ENCODE measurements around the gene P2RX6. TPM values are rescaled to one million over a fixed set of nuclear protein-coding genes. Genes with fewer than 3 reads are reported as not detected.
A peak's percentile ranks its signal among the peaks of the same experiment; 100 is the strongest.

The P2RX6 gene
- total RNA-seq, 2 donors from 2014 or later = 1.0 to 5.4 TPM

- DNase-seq (ENCODE audit: low spot score) = no peak
- H3K4me3 ChIP-seq = peak overlapping the region; percentile 9 to 52
- peaks cover 3 to 27% of the 10 kb centered on the region in 2 donors for H3K4me1 ChIP-seq
- no peaks in the 10 kb centered on the region for H3K9me3 ChIP-seq
- no peaks in the 10 kb centered on the region for H3K27me3 ChIP-seq
- TF ChIP-seq, protein P1, sequence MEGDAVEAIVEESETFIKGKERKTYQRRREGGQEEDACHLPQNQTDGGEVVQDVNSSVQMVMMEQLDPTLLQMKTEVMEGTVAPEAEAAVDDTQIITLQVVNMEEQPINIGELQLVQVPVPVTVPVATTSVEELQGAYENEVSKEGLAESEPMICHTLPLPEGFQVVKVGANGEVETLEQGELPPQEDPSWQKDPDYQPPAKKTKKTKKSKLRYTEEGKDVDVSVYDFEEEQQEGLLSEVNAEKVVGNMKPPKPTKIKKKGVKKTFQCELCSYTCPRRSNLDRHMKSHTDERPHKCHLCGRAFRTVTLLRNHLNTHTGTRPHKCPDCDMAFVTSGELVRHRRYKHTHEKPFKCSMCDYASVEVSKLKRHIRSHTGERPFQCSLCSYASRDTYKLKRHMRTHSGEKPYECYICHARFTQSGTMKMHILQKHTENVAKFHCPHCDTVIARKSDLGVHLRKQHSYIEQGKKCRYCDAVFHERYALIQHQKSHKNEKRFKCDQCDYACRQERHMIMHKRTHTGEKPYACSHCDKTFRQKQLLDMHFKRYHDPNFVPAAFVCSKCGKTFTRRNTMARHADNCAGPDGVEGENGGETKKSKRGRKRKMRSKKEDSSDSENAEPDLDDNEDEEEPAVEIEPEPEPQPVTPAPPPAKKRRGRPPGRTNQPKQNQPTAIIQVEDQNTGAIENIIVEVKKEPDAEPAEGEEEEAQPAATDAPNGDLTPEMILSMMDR (IDR thresholded peaks at IDR 0.05) = no peak
- no peaks in the 10 kb centered on the region for H3K36me3 ChIP-seq
- peak overlapping the region; percentile 61 to 62 for H3K27ac ChIP-seq
These were observed 571 bp downstream of the P2RX6 start for GRCh38 chr22:21015466-21016006.

- no peak for DNase-seq (ENCODE audit: low spot score)
- no peak overlapping the region for H3K27ac ChIP-seq
- no peak overlapping the region for H3K4me3 ChIP-seq
These were observed 1.9 kb downstream of the P2RX6 start for GRCh38 chr22:21016644-21017420.

DNA sequence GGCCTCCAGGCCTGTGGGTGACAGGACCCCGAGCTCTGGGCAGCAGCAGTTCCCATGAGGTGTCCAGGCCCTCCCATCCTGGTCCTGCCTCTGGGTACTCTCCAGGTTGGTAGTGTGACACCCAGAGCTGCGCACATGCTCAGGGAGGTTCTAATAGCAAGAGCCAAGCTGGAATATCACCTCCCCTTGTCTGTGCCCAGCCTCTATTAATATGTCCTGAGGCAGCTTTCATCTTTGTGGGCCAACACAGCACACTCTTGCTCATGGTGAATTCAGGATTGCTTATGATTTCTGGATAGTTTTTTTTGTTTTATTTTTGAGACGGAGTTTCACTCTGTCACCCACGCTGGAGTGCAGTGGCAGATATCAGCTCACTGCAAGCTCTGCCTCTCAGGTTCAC, 3.3 kb downstream of the P2RX6 start:
- no peaks in the 10 kb centered on the region for H3K36me3 ChIP-seq
- no peaks in the 10 kb centered on the region for H3K9me3 ChIP-seq
- no peaks in the 10 kb centered on the region for H3K27me3 ChIP-seq
- no peak for DNase-seq (ENCODE audit: low spot score)
- no peak overlapping the region for H3K4me3 ChIP-seq
- no peak overlapping the region for H3K27ac ChIP-seq
- peaks cover 3 to 27% of the 10 kb centered on the region in 2 donors for H3K4me1 ChIP-seq
- TF ChIP-seq, protein P1 (IDR thresholded peaks at IDR 0.05) = no peak

More at GRCh38 chr22:21016644-21017420, 1.9 kb downstream of the P2RX6 start:
- TF ChIP-seq, protein P1 (IDR thresholded peaks at IDR 0.05) = no peak
- Histone ChIP-seq H3K9me3 (no peaks in the 10 kb centered on the region), H3K27me3 (no peaks in the 10 kb centered on the region), H3K4me1 (peaks cover 3 to 27% of the 10 kb centered on the region in 2 donors), H3K36me3 (no peaks in the 10 kb centered on the region)

DNA sequence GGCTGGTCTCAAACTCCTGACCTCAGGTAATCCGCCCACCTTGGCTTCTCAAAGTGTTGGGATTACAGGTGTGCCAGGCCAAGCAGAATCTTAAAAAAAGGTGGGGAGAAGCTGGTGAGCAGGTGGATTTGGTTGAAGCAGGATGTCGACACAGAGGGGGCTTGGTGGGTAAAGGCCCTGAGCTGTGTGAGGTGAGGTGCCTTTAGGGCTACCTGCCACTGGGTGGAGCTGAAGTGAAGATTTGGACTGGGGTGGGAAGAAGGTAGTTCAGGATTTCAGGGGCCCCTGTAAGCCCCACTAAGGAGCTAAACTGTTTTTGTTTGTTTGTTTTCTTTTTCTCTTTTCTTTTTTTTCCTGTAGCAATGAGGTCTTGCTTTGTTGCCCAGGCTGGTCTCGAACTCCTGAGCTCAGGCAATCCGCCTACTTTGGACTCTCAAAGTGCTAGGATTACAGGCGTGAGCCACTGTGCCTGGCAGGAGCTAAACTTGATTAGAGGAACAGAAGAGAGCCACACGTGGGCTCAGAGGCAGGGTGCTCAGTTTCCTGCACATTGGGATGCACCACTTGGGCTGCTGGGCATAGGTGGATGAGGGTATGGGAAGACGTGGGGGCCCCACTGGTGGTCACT, 6.0 kb downstream of the P2RX6 start:
- no peaks in the 10 kb centered on the region for H3K27me3 ChIP-seq
- DNase-seq (ENCODE audit: low spot score) = no peak
- no peaks in the 10 kb centered on the region for H3K9me3 ChIP-seq
- H3K27ac ChIP-seq = no peak overlapping the region
- H3K36me3 ChIP-seq = no peaks in the 10 kb centered on the region
- no peak overlapping the region for H3K4me3 ChIP-seq
- peaks cover 0 to 2% of the 10 kb centered on the region in 2 donors for H3K4me1 ChIP-seq
- TF ChIP-seq, protein P1 (IDR thresholded peaks at IDR 0.05) = no peak

DNA sequence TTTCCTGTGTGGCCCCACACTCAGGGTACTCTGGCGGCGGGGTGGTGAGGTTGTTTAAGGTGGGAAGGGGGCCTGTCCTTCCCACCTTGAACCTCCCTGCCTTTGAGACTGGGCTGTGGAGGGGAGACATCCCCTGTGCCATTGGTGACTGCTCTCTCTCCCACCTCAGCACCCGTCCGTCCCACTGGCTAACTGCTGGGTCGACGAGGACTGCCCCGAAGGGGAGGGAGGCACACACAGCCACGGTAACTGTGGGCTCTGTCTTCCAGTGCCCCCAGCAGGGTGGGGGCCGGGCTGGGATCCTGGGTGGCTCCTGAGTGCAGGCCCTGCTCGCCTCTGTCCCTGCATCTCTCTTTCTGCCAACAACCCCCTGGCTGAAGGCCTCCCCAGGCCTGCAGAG, 7.5 kb downstream of the P2RX6 start:
- no peaks in the 10 kb centered on the region for H3K36me3 ChIP-seq
- no peak for DNase-seq (ENCODE audit: low spot score)

More for the DNA sequence above, 7.5 kb downstream of the P2RX6 start:
- Histone ChIP-seq H3K9me3 (no peaks in the 10 kb centered on the region), H3K4me1 (peaks cover 0 to 7% of the 10 kb centered on the region in 2 donors), H3K4me3 (no peak overlapping the region), H3K27ac (no peak overlapping the region), H3K27me3 (no peaks in the 10 kb centered on the region)
- TF ChIP-seq, protein P1 (IDR thresholded peaks at IDR 0.05) = no peak
